AG04449 (cell line): Measurements from ENCODE around the gene CCDC70.

Experiments used
- CTCF ChIA-PET: fragments of 350-600 bp; formaldehyde crosslinking; extraction: SDS; loops from one replicate; lab custom pipeline; 2021; ENCODE audit warnings: antibody characterized with exemption; lab: Yijun Ruan, JAX
- POLR2A ChIA-PET: fragments of 400-600, 350-600 bp; formaldehyde crosslinking; extraction: SDS; loops from one replicate; lab custom pipeline; 2020; ENCODE audit warnings: antibody characterized with exemption, inconsistent platforms; lab: Yijun Ruan, JAX
- DNase-seq: peaks from one replicate; pipeline ENCODE4 v3.0.0-alpha.2; 2010; ENCODE audit warnings: low read depth, low spot score
- H3K4me3 ChIP-seq: 2 replicates; pipeline ENCODE4 v1.5.1; 2011; ENCODE audit warnings: low read depth, mild to moderate bottlenecking, control low read depth, low read length
- CTCF ChIP-seq: IDR thresholded peaks from one replicate; pipeline ENCODE4 v1.5.1; 2011; ENCODE audit warnings: mild to moderate bottlenecking, moderate library complexity, low read length, control low read depth, inconsistent platforms; ENCODE audit not compliant: insufficient read depth; ENCODE audit errors: missing control alignments

The CCDC70 gene

DNA sequence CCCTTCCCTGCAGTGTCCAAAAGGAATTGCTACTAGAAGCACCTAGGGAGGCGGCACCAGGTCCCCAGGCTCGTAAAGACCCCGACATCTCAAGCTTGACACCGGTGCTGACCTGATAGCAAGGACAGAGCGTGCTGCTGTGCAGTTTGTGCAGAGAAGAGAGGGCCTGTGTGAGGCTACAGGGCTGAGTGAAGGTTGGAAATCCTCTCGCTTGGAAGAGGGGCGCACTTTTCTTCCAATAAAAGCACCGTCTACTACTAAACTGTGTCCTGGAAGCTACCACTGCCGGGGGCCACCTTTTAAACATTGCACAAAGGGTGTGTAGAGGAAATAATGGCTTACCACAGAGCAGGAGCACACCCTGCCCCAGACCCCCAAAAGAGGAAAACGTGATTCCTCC is 27.8 kb upstream of the CCDC70 start:
- POLR2A ChIA-PET, result no interaction called here
- CTCF ChIA-PET, result interaction anchor here (1.1 to 6.1 kb wide), 4 partner anchors 15 to 294 kb away, joined by 3 to 41 read pairs (median 6); partner anchors contain the start of gene NEK5
- no peak overlapping the region for H3K4me3 ChIP-seq
- no peak for TF ChIP-seq CTCF
- DNase-seq, result no peak

DNA sequence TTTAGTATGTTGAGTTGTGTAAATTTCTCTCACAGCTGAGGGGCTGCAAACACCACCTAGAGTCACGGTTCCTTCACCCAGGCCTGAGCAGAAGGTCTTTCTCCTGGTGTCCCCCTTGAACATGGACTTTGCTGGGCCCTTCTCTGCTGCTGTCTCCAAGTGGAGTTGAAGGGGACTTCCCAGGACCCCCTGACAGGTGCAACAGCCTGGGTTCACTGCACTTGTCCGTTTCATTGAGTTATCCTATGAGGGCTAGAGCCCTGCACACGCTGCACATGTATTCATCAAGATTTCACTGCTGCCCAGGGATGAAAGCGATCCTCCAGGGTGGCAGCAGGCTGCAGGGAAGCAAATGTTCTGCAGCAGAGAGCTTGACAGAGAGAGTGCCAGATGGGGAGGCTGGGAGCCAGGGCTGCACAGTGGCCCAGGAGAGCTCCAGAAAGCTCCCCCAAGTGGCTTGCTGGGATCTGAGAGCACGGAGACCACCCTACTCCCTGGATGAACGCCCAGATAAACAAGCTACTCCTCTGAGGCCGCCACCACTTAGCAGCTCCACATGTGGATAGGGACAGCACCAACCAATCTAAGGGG is 27.1 kb upstream of the CCDC70 start:
- DNase-seq, result no peak
- CTCF ChIA-PET, result interaction anchor here (1.0 to 6.1 kb wide), 4 partner anchors 10 to 709 kb away, joined by 3 to 41 read pairs (median 8); partner anchors contain the start of genes NEK5 and TMEM272
- H3K4me3 ChIP-seq, result no peak overlapping the region
- TF ChIP-seq CTCF, result no peak
- POLR2A ChIA-PET, result no interaction called here

GRCh38 chr13:51837016-51837415 is 24.8 kb upstream of the CCDC70 start:
- no peak for TF ChIP-seq CTCF
- ChIA-PET CTCF (interaction anchor here (1.4 to 6.1 kb wide), 3 partner anchors 9 to 22 kb away, joined by 5 to 41 read pairs (median 9); no protein-coding TSS in a partner anchor), POLR2A (no interaction called here)
- H3K4me3 ChIP-seq, result no peak overlapping the region
- DNase-seq, result no peak

DNA sequence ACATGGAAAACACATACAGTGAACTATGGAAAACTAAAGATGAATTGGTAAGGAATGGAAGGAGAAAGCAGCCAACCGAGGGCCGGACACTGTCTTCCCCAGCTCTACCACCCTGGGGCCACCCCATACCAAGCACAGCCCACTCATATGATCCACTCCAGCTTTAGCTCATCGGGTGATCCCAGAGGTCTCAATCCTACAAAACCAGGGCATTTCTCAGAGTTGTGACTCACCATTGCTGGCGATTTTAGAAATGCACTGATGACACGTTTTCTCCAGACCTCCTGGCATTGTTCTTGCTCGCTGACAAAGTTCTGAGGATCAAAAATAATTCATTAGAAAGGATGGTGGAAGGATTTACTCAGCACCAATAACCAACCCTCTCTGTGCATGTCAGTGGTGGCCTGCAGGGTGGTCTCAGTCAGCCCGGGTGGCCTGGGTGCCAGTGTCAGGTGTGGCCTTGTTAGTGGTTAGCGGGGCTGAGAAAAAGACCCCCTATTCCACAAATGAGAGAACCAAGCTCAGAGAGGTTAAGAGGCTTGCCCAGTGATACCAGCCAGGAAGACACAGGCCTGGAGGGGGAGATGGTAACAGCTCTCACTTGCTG is 23.4 kb upstream of the CCDC70 start:
- no peak overlapping the region for H3K4me3 ChIP-seq
- DNase-seq, result no peak
- TF ChIP-seq CTCF, result no peak
- POLR2A ChIA-PET, result no interaction called here
- CTCF ChIA-PET, result interaction anchor here (0.9 to 2.2 kb wide), 4 partner anchors 13 to 291 kb away, joined by 3 to 9 read pairs (median 3); no protein-coding TSS in a partner anchor

DNA sequence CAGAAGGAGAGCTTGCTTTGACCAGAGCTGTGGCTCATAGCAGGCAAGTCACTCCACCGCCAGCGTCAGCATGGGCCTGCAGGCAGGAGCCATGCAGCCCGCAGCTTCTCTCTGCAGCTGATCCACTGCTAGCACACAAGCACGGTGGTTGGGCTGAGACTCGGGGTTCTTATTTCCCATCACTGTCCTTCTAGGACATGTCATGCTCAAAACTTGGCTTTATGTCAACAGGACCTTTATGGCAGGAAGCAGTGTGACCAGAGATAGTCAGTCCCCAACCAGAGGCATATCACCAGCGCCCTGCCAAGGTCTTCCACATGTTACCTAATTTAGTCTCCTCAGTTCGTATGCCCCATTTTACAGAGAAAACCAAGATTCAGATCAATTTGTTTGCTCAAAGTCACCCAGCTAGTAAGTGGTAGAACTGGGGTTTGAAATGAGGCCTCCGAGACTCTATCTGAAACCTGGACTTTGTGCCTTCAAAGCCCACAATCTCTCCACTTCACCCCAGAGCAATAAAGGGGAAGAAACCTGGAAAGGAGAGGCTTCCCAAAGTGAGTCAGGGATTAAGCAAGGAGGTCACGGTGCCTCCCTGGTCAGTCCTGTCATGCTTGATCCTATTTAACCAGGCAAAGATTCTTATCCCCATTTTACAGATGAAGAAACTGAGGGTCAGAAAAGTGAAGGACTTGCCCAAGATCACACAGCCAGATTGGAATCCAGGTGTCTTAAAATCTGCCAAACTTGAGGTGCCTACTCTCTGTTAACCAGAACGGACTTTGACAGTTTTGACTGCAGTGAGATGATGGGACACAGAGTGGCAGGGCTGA is 21.8 kb upstream of the CCDC70 start:
- ChIA-PET CTCF (interaction anchor here (1.0 to 1.8 kb wide), 2 partner anchors 10 to 56 kb away, joined by 3 to 7 read pairs; no protein-coding TSS in a partner anchor), POLR2A (no interaction called here)
- no peak overlapping the region for H3K4me3 ChIP-seq
- no peak for DNase-seq
- TF ChIP-seq CTCF, result no peak
